Measurements from ENCODE around the gene TEAD2.

Gene TEAD2

DNA sequence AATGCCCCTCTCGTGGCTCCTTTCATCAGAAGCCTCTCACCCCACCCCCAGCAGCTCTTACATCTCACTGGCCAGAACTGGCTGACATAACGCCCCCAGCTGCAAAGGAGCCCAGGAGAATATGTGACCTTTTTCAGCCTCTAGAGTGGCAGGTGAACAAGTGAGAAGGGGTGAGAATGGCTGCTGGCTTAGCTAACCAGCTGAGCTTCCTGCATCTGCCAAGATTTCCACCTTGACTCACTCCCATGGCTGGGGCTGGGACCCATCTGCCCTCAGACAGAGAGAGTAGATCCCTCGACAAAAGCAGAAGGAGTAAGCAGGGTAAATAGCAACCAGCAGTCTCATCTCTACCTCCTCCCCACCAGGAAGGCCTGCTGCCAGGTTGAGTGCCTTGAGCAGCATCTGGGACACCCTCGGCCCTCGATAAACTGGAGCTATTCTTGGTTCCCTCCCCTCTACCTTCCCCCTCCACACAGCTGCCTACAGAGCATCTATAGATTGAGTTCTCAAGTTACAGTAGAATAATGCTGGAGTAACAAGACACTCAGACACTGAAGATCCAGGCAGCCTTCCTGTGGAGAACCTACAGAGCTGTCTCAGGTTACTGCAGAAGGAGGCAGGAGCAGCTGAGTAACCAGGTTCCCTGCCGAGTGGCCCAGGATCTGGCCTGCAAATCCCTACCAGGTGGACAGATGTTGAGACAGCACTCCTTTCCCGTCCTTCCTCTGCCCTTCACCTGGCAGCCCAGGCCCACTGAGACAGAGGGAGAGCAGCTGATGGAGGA, 41.4 kb upstream of the TEAD2 start:
- no peaks in the 10 kb centered on the region for H3K36me3 ChIP-seq (ENCODE audit: control insufficient read depth in 4 of 4, insufficient read depth in 4 of 4, low read length in 3 of 4)
- POLR2A ChIA-PET, result interaction anchor here (0.6 kb wide), 1 partner anchor 65 kb away, joined by 3 read pairs; no protein-coding TSS in a partner anchor
- DNase-seq, result no peak
- CTCF ChIA-PET, result interaction anchor here (1.2 to 2.4 kb wide), 4 partner anchors 10 to 15 kb away, joined by 4 to 6 read pairs (median 5); no protein-coding TSS in a partner anchor
- H3K27me3 ChIP-seq (replicated peaks in 2 of 5; ENCODE audit: control insufficient read depth in 4 of 5, insufficient read depth in 5 of 5, low read length in 4 of 5), result no peaks in the 10 kb centered on the region
- H3K27ac ChIP-seq (ENCODE audit: insufficient read depth in 1 of 2, low read depth in 1 of 2, low read length in 2 of 2, poor library complexity in 1 of 2, severe bottlenecking in 2 of 2), result no peak overlapping the region
- H3K9me3 ChIP-seq (ENCODE audit: control extremely low read depth in 1 of 5, control insufficient read depth in 4 of 5, insufficient read depth in 2 of 5, low read depth in 1 of 5, low read length in 4 of 5), result no peaks in the 10 kb centered on the region
- 82% methylated on average over 4 of the region's 7 CpGs for WGBS (ENCODE audit: insufficient coverage)
- H3K4me1 ChIP-seq (ENCODE audit: control extremely low read depth in 1 of 4, control insufficient read depth in 4 of 4, insufficient read depth in 4 of 4, low read length in 3 of 4), result peaks cover 0 to 5% (median under 1%) of the 10 kb centered on the region in 4 experiments
- no peak overlapping the region for H3K4me3 ChIP-seq (ENCODE audit: control insufficient read depth in 1 of 7, extremely low read depth in 1 of 7, insufficient read depth in 4 of 7, low read depth in 2 of 7, low read length in 6 of 7)

DNA sequence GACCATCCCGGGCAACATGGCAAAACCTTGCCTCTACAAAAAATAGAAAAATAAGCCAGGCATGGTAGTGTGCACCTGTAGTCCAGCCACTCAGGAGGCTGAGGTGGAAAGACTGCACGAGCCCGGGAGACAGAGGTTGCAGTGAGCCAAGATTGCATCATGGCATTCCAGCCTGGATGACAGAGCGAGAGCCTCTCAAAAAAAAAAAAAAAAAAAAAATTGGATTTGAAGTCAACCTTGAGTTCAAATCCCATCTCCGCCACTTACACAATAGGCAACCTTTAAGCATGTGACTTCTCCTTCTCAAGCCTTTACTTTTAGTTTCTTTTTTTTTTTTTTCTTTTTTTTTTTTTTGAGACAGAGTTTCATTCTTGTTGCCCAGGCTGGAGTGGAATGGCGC, 37.8 kb upstream of the TEAD2 start:
- 100% methylated on average over 2 of the region's 6 CpGs for WGBS (ENCODE audit: insufficient coverage)
- DNase-seq, result no peak
- H3K27ac ChIP-seq (ENCODE audit: insufficient read depth in 1 of 2, low read depth in 1 of 2, low read length in 2 of 2, poor library complexity in 1 of 2, severe bottlenecking in 2 of 2), result no peak overlapping the region
- H3K36me3 ChIP-seq (ENCODE audit: control insufficient read depth in 4 of 4, insufficient read depth in 4 of 4, low read length in 3 of 4), result no peaks in the 10 kb centered on the region
- peaks cover 0 to 4% (median 1%) of the 10 kb centered on the region in 4 experiments for H3K4me1 ChIP-seq (ENCODE audit: control extremely low read depth in 1 of 4, control insufficient read depth in 4 of 4, insufficient read depth in 4 of 4, low read length in 3 of 4)
- H3K4me3 ChIP-seq (ENCODE audit: control insufficient read depth in 1 of 7, extremely low read depth in 1 of 7, insufficient read depth in 4 of 7, low read depth in 2 of 7, low read length in 6 of 7), result no peak overlapping the region
- ChIA-PET CTCF (interaction anchor here (1.4 kb wide), 1 partner anchor 10 kb away, joined by 3 read pairs; no protein-coding TSS in a partner anchor), POLR2A (no interaction called here)
- peaks cover 0 to 2% (median 0%) of the 10 kb centered on the region in 5 experiments for H3K27me3 ChIP-seq (replicated peaks in 2 of 5; ENCODE audit: control insufficient read depth in 4 of 5, insufficient read depth in 5 of 5, low read length in 4 of 5)
- no peaks in the 10 kb centered on the region for H3K9me3 ChIP-seq (ENCODE audit: control extremely low read depth in 1 of 5, control insufficient read depth in 4 of 5, insufficient read depth in 2 of 5, low read depth in 1 of 5, low read length in 4 of 5)

DNA sequence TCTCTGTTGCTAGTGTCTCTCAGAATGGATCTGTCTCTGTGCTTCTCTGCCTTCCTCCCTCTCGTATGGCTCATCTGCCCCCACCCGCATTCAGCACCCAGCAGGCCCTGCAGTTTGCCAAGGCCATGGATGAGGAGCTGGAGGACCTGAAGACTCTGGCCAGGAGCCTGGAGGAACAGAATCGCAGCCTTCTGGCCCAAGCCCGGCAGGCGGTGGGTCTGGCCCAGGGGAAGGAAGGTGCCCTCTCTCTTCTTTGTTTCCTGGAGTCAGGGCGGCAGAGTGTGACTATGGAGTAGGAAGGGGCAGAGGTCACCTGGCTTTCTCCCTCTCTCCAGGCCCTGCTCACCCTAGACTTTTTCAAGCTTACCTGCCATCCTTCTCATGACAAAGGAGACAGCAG, 36.7 kb upstream of the TEAD2 start:
- WGBS (ENCODE audit: insufficient coverage), result 98% methylated on average over 5 of the region's 6 CpGs
- ChIA-PET CTCF (no interaction called here), POLR2A (no interaction called here)
- no peak overlapping the region for H3K4me3 ChIP-seq (ENCODE audit: control insufficient read depth in 1 of 7, extremely low read depth in 1 of 7, insufficient read depth in 4 of 7, low read depth in 2 of 7, low read length in 6 of 7)
- H3K9me3 ChIP-seq (ENCODE audit: control extremely low read depth in 1 of 5, control insufficient read depth in 4 of 5, insufficient read depth in 2 of 5, low read depth in 1 of 5, low read length in 4 of 5), result no peaks in the 10 kb centered on the region
- peaks cover 0 to 2% (median 0%) of the 10 kb centered on the region in 5 experiments for H3K27me3 ChIP-seq (replicated peaks in 2 of 5; ENCODE audit: control insufficient read depth in 4 of 5, insufficient read depth in 5 of 5, low read length in 4 of 5)
- H3K4me1 ChIP-seq (ENCODE audit: control extremely low read depth in 1 of 4, control insufficient read depth in 4 of 4, insufficient read depth in 4 of 4, low read length in 3 of 4), result peaks cover 0 to 4% (median 1%) of the 10 kb centered on the region in 4 experiments
- no peak for DNase-seq
- H3K36me3 ChIP-seq (ENCODE audit: control insufficient read depth in 4 of 4, insufficient read depth in 4 of 4, low read length in 3 of 4), result no peaks in the 10 kb centered on the region
- H3K27ac ChIP-seq (ENCODE audit: insufficient read depth in 1 of 2, low read depth in 1 of 2, low read length in 2 of 2, poor library complexity in 1 of 2, severe bottlenecking in 2 of 2), result no peak overlapping the region

DNA sequence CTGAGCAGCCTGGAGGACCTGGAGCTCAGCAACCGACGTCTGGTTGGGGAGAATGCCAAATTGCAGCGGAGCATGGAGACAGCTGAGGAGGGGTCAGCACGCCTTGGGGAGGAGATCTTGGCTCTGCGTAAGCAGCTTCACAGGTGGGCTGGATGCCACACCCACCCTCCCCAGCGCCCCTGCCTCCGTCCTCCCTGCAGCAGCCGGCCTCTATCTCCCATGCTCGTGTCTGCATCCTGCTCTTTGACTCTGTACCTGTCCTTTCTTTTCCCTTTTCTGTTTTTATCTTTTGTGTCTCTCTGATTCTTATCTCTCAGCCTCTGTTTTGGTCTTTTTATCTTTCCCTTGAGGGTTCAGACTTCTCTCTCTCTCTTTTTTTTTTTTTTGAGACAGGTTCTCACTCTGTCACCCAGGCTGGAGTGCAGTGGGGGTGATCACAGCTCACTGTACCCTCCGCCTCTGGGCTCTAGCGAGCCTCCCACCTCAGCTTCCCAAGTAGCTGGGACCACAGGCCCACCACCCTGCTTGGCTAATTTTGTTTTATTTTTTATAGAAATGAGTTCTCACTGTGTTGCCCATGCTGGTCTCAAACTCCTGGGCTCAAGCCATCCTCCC, 35.9 kb upstream of the TEAD2 start:
- Histone ChIP-seq H3K27me3 (replicated peaks in 2 of 5; ENCODE audit: control insufficient read depth in 4 of 5, insufficient read depth in 5 of 5, low read length in 4 of 5) (peaks cover 0 to 2% (median 0%) of the 10 kb centered on the region in 5 experiments), H3K4me3 (ENCODE audit: control insufficient read depth in 1 of 7, extremely low read depth in 1 of 7, insufficient read depth in 4 of 7, low read depth in 2 of 7, low read length in 6 of 7) (no peak overlapping the region), H3K27ac (ENCODE audit: insufficient read depth in 1 of 2, low read depth in 1 of 2, low read length in 2 of 2, poor library complexity in 1 of 2, severe bottlenecking in 2 of 2) (no peak overlapping the region), H3K4me1 (ENCODE audit: control extremely low read depth in 1 of 4, control insufficient read depth in 4 of 4, insufficient read depth in 4 of 4, low read length in 3 of 4) (peaks cover 0 to 4% (median 1%) of the 10 kb centered on the region in 4 experiments), H3K9me3 (ENCODE audit: control extremely low read depth in 1 of 5, control insufficient read depth in 4 of 5, insufficient read depth in 2 of 5, low read depth in 1 of 5, low read length in 4 of 5) (no peaks in the 10 kb centered on the region), H3K36me3 (ENCODE audit: control insufficient read depth in 4 of 4, insufficient read depth in 4 of 4, low read length in 3 of 4) (no peaks in the 10 kb centered on the region)
- WGBS (ENCODE audit: insufficient coverage), result 91% methylated on average over 11 of the region's 11 CpGs
- no peak for DNase-seq
- POLR2A ChIA-PET, result no interaction called here
- CTCF ChIA-PET, result interaction anchor here (1.5 kb wide), 1 partner anchor 72 kb away, joined by 3 read pairs; no protein-coding TSS in a partner anchor

DNA sequence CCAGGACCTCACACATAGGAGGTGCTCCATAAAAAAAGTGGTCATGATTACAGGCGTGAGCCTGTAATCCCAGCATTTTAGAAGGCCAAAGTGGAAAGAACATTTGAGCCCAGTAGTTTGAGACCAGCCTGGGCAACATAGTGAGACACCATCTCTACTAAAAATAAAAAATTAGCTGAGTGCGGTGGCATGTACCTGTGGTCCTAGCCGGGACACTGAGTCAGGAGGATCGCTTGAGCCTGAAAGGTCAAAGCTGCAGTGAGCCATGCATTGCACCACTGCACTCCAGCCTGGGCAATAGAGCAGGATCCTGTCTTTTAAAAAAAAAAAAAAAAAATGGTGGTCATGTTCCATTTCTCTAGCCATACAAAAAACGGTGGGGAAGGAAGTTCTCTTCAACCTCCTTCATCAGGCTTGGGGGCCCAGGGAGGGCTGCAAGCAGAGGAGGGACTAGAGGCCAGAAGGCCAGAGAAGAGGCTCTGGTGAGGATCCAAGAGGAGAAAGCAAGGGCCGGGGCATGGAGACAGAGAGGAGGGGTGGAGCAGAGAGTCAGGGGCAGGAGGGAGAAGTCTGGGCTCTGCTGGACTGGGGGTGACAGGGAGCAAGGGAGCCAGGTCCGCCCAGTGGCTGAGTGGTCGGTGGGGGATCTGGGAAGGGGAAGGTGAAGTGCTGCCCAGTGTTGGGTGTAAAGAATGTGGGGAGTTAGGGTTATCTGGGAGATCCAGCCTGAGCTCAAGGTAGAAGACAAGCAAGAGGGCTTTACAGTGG, 34.7 kb upstream of the TEAD2 start:
- no peaks in the 10 kb centered on the region for H3K36me3 ChIP-seq (ENCODE audit: control insufficient read depth in 4 of 4, insufficient read depth in 4 of 4, low read length in 3 of 4)
- no peak for DNase-seq
- no peaks in the 10 kb centered on the region for H3K9me3 ChIP-seq (ENCODE audit: control extremely low read depth in 1 of 5, control insufficient read depth in 4 of 5, insufficient read depth in 2 of 5, low read depth in 1 of 5, low read length in 4 of 5)
- POLR2A ChIA-PET, result interaction anchor here (0.7 kb wide), 1 partner anchor 24 kb away, joined by 4 read pairs; no protein-coding TSS in a partner anchor
- peaks cover 0 to 4% (median 0%) of the 10 kb centered on the region in 5 experiments for H3K27me3 ChIP-seq (replicated peaks in 2 of 5; ENCODE audit: control insufficient read depth in 4 of 5, insufficient read depth in 5 of 5, low read length in 4 of 5)
- no peak overlapping the region for H3K27ac ChIP-seq (ENCODE audit: insufficient read depth in 1 of 2, low read depth in 1 of 2, low read length in 2 of 2, poor library complexity in 1 of 2, severe bottlenecking in 2 of 2)
- WGBS (ENCODE audit: insufficient coverage), result 96% methylated on average over 7 of the region's 8 CpGs
- CTCF ChIA-PET, result interaction anchor here (1.5 kb wide), 1 partner anchor 74 kb away, joined by 3 read pairs; no protein-coding TSS in a partner anchor
- H3K4me1 ChIP-seq (ENCODE audit: control extremely low read depth in 1 of 4, control insufficient read depth in 4 of 4, insufficient read depth in 4 of 4, low read length in 3 of 4), result peaks cover 0 to 4% (median 3%) of the 10 kb centered on the region in 4 experiments
- no peak overlapping the region for H3K4me3 ChIP-seq (ENCODE audit: control insufficient read depth in 1 of 7, extremely low read depth in 1 of 7, insufficient read depth in 4 of 7, low read depth in 2 of 7, low read length in 6 of 7)

DNA sequence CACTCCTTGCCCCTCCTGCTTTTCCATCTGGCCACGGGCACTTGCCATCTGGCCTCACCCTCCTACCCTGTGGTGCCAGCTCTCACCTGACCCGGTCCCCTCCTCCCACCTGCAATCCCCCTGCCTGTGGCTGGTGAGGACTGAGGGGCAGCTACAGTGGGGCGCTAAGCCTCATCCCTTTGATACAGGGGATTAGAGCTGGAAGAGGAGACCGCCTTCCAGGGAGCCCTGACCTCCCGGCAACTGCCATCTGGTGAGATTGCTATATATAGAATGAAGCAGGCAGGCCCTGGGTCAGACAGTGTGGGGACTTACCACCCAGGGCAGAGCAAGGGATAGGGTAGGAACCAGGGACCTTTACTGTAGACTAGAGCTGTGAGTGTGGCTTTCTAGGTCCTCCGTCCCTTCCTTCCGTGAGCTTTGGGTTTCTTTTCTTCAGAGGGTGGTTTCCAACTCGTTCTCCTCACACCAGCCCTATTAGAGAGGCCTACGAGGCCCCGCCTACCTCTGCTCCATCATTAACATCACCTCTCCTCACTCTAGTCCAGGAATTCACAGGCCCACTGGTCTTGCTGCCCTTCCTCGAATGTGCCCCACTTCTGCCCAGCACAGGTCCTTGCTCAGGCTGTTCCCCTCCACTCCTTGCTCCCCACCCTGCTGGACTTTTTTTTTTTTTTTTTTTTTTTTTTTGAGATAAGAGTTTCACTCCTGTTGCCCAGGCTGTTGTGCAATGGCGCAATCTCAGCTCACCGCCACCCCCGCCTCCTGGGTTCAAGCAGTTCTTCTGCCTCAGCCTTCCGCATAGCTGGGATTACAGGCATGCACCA, 33.6 kb upstream of the TEAD2 start:
- Histone ChIP-seq H3K9me3 (ENCODE audit: control extremely low read depth in 1 of 5, control insufficient read depth in 4 of 5, insufficient read depth in 2 of 5, low read depth in 1 of 5, low read length in 4 of 5) (no peaks in the 10 kb centered on the region), H3K4me3 (ENCODE audit: control insufficient read depth in 1 of 7, extremely low read depth in 1 of 7, insufficient read depth in 4 of 7, low read depth in 2 of 7, low read length in 6 of 7) (no peak overlapping the region), H3K27ac (ENCODE audit: insufficient read depth in 1 of 2, low read depth in 1 of 2, low read length in 2 of 2, poor library complexity in 1 of 2, severe bottlenecking in 2 of 2) (no peak overlapping the region), H3K36me3 (ENCODE audit: control insufficient read depth in 4 of 4, insufficient read depth in 4 of 4, low read length in 3 of 4) (no peaks in the 10 kb centered on the region), H3K27me3 (replicated peaks in 2 of 5; ENCODE audit: control insufficient read depth in 4 of 5, insufficient read depth in 5 of 5, low read length in 4 of 5) (peaks cover 0 to 4% (median 0%) of the 10 kb centered on the region in 5 experiments), H3K4me1 (ENCODE audit: control extremely low read depth in 1 of 4, control insufficient read depth in 4 of 4, insufficient read depth in 4 of 4, low read length in 3 of 4) (peaks cover 0 to 10% (median 7%) of the 10 kb centered on the region in 4 experiments)
- ChIA-PET CTCF (interaction anchor here (0.8 to 1.4 kb wide), 3 partner anchors 23 to 77 kb away, joined by 3 to 5 read pairs (median 4); no protein-coding TSS in a partner anchor), POLR2A (interaction anchor here (0.7 kb wide), 1 partner anchor 26 kb away, joined by 4 read pairs; no protein-coding TSS in a partner anchor)
- WGBS (ENCODE audit: insufficient coverage), result 82% methylated on average over 8 of the region's 15 CpGs
- no peak for DNase-seq

All from common myeloid progenitor, CD34-positive (primary cell).